Activated gamma-delta T cell (primary cell): ENCODE data around the gene GAS6.

ENCODE experiments used
- DNase-seq: peaks from one replicate; lab custom pipeline; 2025; lab: John Stamatoyannopoulos, UW

The GAS6 gene

DNA sequence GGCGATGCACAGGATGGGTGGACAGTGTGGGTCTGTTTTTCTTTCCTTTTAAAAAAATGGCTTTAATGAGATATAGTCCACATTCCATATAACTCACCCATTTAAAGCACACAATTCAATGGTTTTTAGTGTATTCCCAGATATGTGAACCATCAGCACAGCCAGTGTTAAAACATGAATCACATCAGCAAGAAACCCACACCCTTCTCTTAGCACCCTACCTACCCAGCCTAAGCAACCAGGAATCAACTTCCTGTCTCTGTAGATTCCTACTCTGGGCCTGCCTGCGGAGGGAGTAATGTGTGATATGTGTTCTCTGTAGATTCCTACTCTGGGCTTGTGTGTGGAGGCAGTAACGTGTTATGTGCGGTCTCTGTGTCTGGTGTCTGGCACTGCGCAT, 92.9 kb downstream of the GAS6 start:
- no peak for DNase-seq
